ENCODE measurements around the gene PARL.

GRCh38 chr3:183895774-183896173 lies 11.1 kb upstream of the PARL start:
- TF ChIP-seq CTCF (IDR thresholded peaks at IDR 0.05) (no peak), POLR2AphosphoS5 (IDR thresholded peaks at IDR 0.05; ENCODE audit: low read depth, low read length) (no peak), REST (IDR thresholded peaks at IDR 0.05; ENCODE audit: insufficient read depth in 1 of 2, low read depth in 2 of 2, low read length in 1 of 2) (no peak), SIN3A (IDR thresholded peaks at IDR 0.05; ENCODE audit: borderline replicate concordance, insufficient read depth, low read depth, low read length) (no peak)

Measured in Panc1 (cell line).